ENCODE results near the gene OTULINL.

Gene OTULINL

DNA sequence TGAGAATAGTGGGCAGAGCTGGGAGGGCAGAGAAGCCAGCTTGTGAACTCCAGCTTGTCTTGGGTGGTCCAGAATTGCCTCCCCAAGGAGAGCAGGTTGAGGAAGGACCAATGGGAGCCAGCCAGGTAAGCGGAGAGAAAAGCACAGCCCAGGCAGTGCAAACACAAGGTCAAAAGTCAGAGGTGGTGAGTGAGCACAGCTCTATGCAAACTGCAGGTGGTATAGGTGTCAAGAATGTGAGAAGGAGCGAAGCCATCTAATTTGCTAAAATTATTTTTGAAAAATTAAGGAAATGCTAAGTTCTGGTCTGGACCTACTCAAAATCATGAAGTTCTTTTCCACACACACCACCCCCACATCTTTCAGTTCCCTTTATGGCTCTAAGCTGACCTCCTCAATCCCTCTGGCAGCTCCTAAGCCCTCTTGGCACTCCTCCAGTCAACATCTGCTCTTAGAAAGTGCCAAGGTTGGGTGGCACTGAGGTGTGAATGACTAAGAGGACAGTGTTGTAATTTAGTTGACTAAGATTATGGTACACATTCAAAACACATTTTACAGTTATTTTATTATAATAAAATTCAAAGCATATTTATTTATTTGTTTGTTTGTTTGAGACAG is 6.6 kb upstream of the OTULINL start:
- Histone ChIP-seq H3K27ac (ENCODE audit: low read depth, low read length) (no peak overlapping the region), H3K9ac (ENCODE audit: low read depth in 1 of 2, low read length in 2 of 2) (no peak overlapping the region), H3K27me3 (ENCODE audit: control insufficient read depth in 1 of 2, insufficient read depth in 2 of 2, low read length in 2 of 2) (no peaks in the 10 kb centered on the region), H3K4me3 (ENCODE audit: low read depth in 1 of 2, low read length in 2 of 2) (no peak overlapping the region), H3K4me1 (ENCODE audit: control insufficient read depth in 1 of 2, insufficient read depth in 2 of 2, low read length in 2 of 2) (peaks cover 4 to 14% of the 10 kb centered on the region in 2 donors), H3K9me3 (ENCODE audit: control insufficient read depth in 1 of 2, low read length in 2 of 2) (peaks cover 0 to 2% of the 10 kb centered on the region in 2 donors), H3K36me3 (ENCODE audit: control insufficient read depth in 1 of 2, insufficient read depth in 2 of 2, low read length in 2 of 2) (no peaks in the 10 kb centered on the region)

DNA sequence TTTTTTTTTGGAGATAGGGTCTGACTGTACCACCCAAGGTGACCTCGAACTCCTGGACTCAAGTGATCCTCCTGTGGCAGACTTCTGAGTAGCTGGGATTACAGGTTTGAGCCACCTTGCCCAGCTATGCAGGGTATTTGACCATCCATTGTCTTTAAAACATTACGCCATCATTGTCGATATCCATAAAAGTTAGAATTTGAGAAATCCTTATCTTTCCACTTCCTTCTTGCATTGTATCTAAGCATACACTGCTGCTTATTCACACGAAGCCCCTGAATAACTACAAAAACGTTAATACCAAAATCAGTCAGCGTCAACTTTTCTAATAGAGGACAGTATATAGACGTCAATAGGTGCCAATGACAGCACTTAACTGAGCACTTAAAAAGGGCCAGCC is 5.4 kb upstream of the OTULINL start:
- no peak overlapping the region for H3K27ac ChIP-seq (ENCODE audit: low read depth, low read length)

DNA sequence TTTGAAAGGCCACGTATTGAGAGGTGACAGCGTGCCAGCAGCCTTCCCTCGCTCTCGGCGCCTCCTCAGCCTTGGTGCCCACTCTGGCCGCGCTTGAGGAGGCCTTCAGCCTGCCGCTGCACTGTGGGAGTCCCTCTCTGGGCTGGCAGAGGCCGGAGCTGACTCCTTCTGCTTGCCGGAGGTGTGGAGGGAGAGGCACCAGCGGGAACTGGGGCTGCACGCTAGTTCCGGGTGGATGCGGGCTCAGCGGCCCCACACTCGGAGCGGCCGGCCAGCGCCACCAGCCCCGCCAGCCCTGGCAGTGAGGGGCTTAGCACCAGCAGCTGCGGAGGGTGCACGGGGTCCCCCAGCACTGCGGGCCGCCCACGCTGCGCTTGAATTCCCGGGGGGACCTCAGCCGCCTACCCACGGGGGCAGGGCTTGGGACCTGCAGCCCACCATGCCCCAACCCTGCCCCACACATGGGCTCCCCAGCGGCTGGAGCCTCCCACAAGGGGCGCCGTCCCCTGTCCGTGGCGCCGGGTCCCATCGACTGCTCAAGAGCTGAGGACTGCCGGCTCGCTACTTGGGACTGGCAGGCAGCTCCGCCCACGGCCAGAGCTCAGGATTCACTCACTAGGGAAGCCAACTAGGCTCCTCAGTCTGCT is 4.4 kb upstream of the OTULINL start:
- H3K36me3 ChIP-seq (ENCODE audit: control insufficient read depth in 1 of 2, insufficient read depth in 2 of 2, low read length in 2 of 2), result no peaks in the 10 kb centered on the region
- no peak overlapping the region for H3K4me3 ChIP-seq (ENCODE audit: low read depth in 1 of 2, low read length in 2 of 2)
- no peaks in the 10 kb centered on the region for H3K27me3 ChIP-seq (ENCODE audit: control insufficient read depth in 1 of 2, insufficient read depth in 2 of 2, low read length in 2 of 2)
- H3K9me3 ChIP-seq (ENCODE audit: control insufficient read depth in 1 of 2, low read length in 2 of 2), result peaks cover 0 to 2% of the 10 kb centered on the region in 2 donors
- no peak overlapping the region for H3K27ac ChIP-seq (ENCODE audit: low read depth, low read length)
- peaks cover 13 to 19% of the 10 kb centered on the region in 2 donors for H3K4me1 ChIP-seq (ENCODE audit: control insufficient read depth in 1 of 2, insufficient read depth in 2 of 2, low read length in 2 of 2)
- no peak overlapping the region for H3K9ac ChIP-seq (ENCODE audit: low read depth in 1 of 2, low read length in 2 of 2)

More for the DNA sequence above, 5.4 kb upstream of the OTULINL start:
- no peak overlapping the region for H3K9ac ChIP-seq (ENCODE audit: low read depth in 1 of 2, low read length in 2 of 2)
- H3K27me3 ChIP-seq (ENCODE audit: control insufficient read depth in 1 of 2, insufficient read depth in 2 of 2, low read length in 2 of 2), result no peaks in the 10 kb centered on the region
- H3K9me3 ChIP-seq (ENCODE audit: control insufficient read depth in 1 of 2, low read length in 2 of 2), result peaks cover 0 to 2% of the 10 kb centered on the region in 2 donors
- peaks cover 13 to 17% of the 10 kb centered on the region in 2 donors for H3K4me1 ChIP-seq (ENCODE audit: control insufficient read depth in 1 of 2, insufficient read depth in 2 of 2, low read length in 2 of 2)
- no peaks in the 10 kb centered on the region for H3K36me3 ChIP-seq (ENCODE audit: control insufficient read depth in 1 of 2, insufficient read depth in 2 of 2, low read length in 2 of 2)
- no peak overlapping the region for H3K4me3 ChIP-seq (ENCODE audit: low read depth in 1 of 2, low read length in 2 of 2)

DNA sequence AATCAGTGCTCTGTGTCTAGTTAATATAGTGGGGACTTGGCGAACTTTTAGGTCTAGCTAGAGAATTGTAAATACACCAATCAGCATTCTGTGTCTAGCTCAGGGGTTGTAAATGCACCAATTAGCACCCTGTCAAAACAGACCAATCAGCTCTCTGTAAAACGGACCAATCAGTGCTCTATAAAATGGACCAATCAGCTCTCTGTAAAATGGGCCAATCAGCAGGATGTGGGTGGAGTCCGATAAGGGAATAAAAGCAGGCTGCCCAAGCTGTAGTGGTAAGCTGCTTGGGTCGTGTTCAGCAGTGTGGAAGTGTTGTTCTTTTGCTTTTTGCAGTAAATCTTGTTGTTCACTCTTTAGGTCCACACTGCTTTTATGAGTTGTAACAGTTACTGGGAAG is 3.6 kb upstream of the OTULINL start:
- no peak overlapping the region for H3K27ac ChIP-seq (ENCODE audit: low read depth, low read length)

DNA sequence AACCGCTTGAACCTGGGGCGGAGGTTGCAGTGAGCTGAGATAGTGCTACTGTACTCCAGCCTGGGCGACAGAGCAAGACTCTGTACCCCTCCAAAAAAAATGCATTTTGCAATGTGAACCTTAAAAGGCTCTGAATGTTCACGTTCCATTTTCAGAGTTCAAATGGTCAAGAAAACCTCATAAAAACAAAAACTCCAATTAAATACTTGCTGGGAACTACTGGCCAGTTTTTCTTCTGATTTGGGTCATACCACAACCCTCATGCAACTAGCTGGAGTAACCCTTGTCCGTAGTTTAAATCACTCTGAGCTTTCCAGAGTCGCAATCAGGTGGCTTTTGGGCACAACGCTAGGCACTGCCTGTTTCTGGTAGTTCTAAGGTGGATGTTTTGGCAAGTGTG is 2.3 kb upstream of the OTULINL start:
- Histone ChIP-seq H3K4me1 (ENCODE audit: control insufficient read depth in 1 of 2, insufficient read depth in 2 of 2, low read length in 2 of 2) (peaks cover 18 to 31% of the 10 kb centered on the region in 2 donors), H3K36me3 (ENCODE audit: control insufficient read depth in 1 of 2, insufficient read depth in 2 of 2, low read length in 2 of 2) (no peaks in the 10 kb centered on the region), H3K4me3 (ENCODE audit: low read depth in 1 of 2, low read length in 2 of 2) (no peak overlapping the region), H3K27me3 (ENCODE audit: control insufficient read depth in 1 of 2, insufficient read depth in 2 of 2, low read length in 2 of 2) (no peaks in the 10 kb centered on the region), H3K9ac (ENCODE audit: low read depth in 1 of 2, low read length in 2 of 2) (no peak overlapping the region), H3K9me3 (ENCODE audit: control insufficient read depth in 1 of 2, low read length in 2 of 2) (no peaks in the 10 kb centered on the region), H3K27ac (ENCODE audit: low read depth, low read length) (no peak overlapping the region)

More for the DNA sequence above, 3.6 kb upstream of the OTULINL start:
- H3K9me3 ChIP-seq (ENCODE audit: control insufficient read depth in 1 of 2, low read length in 2 of 2), result no peaks in the 10 kb centered on the region
- H3K4me1 ChIP-seq (ENCODE audit: control insufficient read depth in 1 of 2, insufficient read depth in 2 of 2, low read length in 2 of 2), result peaks cover 13 to 22% of the 10 kb centered on the region in 2 donors
- H3K27me3 ChIP-seq (ENCODE audit: control insufficient read depth in 1 of 2, insufficient read depth in 2 of 2, low read length in 2 of 2), result no peaks in the 10 kb centered on the region
- no peak overlapping the region for H3K9ac ChIP-seq (ENCODE audit: low read depth in 1 of 2, low read length in 2 of 2)
- no peak overlapping the region for H3K4me3 ChIP-seq (ENCODE audit: low read depth in 1 of 2, low read length in 2 of 2)
- H3K36me3 ChIP-seq (ENCODE audit: control insufficient read depth in 1 of 2, insufficient read depth in 2 of 2, low read length in 2 of 2), result no peaks in the 10 kb centered on the region

DNA sequence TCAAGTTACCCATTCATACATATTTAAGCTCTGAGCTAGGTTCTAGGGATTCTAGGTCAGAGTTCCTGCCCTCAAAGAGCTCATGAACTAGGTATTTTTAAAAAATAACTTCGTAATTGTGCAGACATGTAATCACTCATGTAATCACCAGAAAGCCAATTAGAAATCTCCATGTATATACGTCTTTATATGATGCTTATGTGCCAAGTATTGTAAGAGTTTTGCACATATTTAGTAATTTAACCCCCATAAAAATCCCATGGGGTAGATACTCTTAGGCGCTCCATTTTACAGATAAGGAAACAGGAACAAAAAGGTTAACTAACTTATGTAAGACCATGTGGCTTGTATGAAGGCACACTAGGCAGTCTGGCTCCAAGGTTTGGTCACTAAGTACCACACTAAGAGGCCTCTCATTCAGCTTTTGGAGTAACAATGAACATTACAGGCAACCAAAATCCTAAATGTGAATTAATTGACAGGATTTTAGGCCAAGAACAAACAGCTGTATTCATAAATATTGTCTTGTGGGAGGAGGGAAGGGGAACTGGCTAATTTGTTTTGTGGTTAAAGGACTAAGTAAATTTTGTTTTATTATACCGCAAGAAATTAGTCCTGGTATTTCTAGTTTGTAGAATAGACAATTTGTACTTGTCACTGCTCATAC is 1.7 kb upstream of the OTULINL start:
- H3K4me3 ChIP-seq (ENCODE audit: low read depth in 1 of 2, low read length in 2 of 2), result no peak overlapping the region
- H3K27ac ChIP-seq (ENCODE audit: low read depth, low read length), result no peak overlapping the region
- no peak overlapping the region for H3K9ac ChIP-seq (ENCODE audit: low read depth in 1 of 2, low read length in 2 of 2)
- no peaks in the 10 kb centered on the region for H3K36me3 ChIP-seq (ENCODE audit: control insufficient read depth in 1 of 2, insufficient read depth in 2 of 2, low read length in 2 of 2)
- no peaks in the 10 kb centered on the region for H3K9me3 ChIP-seq (ENCODE audit: control insufficient read depth in 1 of 2, low read length in 2 of 2)
- H3K4me1 ChIP-seq (ENCODE audit: control insufficient read depth in 1 of 2, insufficient read depth in 2 of 2, low read length in 2 of 2), result peaks cover 22 to 32% of the 10 kb centered on the region in 2 donors
- no peaks in the 10 kb centered on the region for H3K27me3 ChIP-seq (ENCODE audit: control insufficient read depth in 1 of 2, insufficient read depth in 2 of 2, low read length in 2 of 2)

DNA sequence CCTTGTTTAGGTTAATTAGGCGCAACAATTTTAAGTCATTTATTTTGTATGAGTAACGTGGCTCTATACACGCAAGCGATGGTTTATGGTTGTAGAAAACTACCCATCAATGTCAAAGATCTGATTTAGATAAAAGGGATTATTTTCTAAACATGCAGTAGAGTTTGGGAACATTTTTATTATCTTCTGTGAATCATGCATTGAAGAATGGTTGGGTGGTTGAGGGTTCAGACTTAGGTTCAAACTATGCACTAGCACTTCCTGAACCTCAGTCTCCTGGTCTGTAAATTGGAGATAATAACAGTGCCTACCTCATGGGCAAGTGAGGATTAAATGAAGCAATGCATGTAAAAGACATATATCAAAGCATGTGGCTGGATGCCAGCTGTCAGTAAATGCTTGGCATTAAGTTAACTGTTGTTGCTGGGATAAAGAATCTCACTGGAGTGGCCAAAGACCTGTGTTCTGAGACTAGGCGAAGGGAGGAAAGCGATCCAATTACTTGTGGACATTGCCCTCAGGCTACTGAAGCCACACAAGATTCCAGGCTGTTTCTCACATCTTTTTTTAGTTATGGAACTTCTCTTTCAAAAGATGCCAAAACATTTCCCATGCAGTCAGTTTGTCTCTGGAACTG is 1.1 kb upstream of the OTULINL start:
- Histone ChIP-seq H3K4me1 (ENCODE audit: control insufficient read depth in 1 of 2, insufficient read depth in 2 of 2, low read length in 2 of 2) (peaks cover 26% of the 10 kb centered on the region in 2 donors), H3K9me3 (ENCODE audit: control insufficient read depth in 1 of 2, low read length in 2 of 2) (no peaks in the 10 kb centered on the region), H3K27me3 (ENCODE audit: control insufficient read depth in 1 of 2, insufficient read depth in 2 of 2, low read length in 2 of 2) (no peaks in the 10 kb centered on the region), H3K9ac (ENCODE audit: low read depth in 1 of 2, low read length in 2 of 2) (no peak overlapping the region), H3K27ac (ENCODE audit: low read depth, low read length) (no peak overlapping the region), H3K4me3 (ENCODE audit: low read depth in 1 of 2, low read length in 2 of 2) (peak overlapping the region in 1 of 2 donors; percentile 81), H3K36me3 (ENCODE audit: control insufficient read depth in 1 of 2, insufficient read depth in 2 of 2, low read length in 2 of 2) (no peaks in the 10 kb centered on the region)

DNA sequence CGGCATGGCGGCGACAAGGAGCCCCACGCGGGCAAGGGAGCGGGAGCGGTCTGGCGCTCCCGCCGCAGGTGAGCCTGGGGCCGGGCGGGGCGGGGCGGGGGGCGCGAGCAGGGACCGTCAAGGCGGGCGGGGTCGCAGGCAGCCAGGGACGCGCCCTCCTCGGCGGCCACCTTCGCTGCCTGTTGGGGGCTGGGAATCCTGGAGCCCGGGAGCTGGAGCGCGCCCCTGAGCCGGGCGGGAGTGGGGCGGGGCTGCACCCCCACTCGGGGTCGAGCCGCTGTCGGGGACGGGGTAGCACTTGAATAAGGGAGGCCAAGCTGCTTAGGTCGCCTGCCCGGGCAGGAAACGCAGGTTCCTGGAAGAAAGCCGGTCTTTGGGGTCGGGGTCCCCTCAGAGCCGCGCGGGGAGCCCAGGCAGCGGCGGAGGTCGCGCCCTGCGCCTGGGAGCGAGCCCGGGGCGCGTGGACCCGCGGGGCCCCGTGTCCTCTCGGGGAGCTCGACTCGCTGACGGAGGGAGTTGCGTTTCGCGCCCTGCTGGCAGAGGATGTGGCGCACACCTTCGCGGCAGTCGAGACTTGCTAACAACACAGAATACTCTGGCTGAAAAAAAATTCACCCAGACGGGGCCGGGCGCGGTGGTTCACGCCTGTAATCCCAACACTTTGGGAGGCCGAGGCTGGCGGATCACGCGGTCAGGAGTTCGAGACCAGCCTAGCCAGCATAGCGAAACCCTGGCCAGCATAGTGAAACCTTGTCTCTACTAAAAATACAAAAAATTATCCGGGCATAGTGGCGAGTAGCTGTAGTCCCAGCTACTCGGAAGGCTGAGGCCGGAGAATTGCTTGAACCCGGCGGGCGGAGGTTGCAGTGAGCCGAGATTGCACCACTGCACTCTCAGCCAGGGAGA is 552 bp downstream of the OTULINL start:
- Histone ChIP-seq H3K4me1 (ENCODE audit: control insufficient read depth in 1 of 2, insufficient read depth in 2 of 2, low read length in 2 of 2) (peaks cover 25 to 29% of the 10 kb centered on the region in 2 donors), H3K4me3 (ENCODE audit: low read depth in 1 of 2, low read length in 2 of 2) (peak overlapping the region; percentile 81 to 84), H3K27ac (ENCODE audit: low read depth, low read length) (peak overlapping the region; percentile 28), H3K9me3 (ENCODE audit: control insufficient read depth in 1 of 2, low read length in 2 of 2) (no peaks in the 10 kb centered on the region), H3K36me3 (ENCODE audit: control insufficient read depth in 1 of 2, insufficient read depth in 2 of 2, low read length in 2 of 2) (no peaks in the 10 kb centered on the region), H3K9ac (ENCODE audit: low read depth in 1 of 2, low read length in 2 of 2) (peak overlapping the region; percentile 66 to 84), H3K27me3 (ENCODE audit: control insufficient read depth in 1 of 2, insufficient read depth in 2 of 2, low read length in 2 of 2) (no peaks in the 10 kb centered on the region)

DNA sequence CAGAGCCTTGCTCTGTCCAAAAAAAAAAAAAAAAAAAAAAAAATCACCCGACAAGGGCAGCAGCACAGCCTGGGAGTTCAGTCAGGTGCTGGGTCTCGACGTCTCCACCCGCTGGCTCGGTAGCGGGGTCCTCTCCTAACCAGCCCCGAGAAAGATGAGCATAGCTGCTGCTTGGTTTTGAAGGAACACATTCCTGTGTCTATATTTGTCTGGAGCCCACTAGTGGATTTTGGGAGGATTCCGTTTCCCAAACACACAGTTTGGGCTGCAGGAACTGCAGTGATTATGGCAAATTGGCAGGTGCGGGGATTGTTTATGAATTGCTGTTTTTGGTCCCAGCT is 1.2 kb downstream of the OTULINL start:
- no peaks in the 10 kb centered on the region for H3K27me3 ChIP-seq (ENCODE audit: control insufficient read depth in 1 of 2, insufficient read depth in 2 of 2, low read length in 2 of 2)
- peaks cover 25 to 29% of the 10 kb centered on the region in 2 donors for H3K4me1 ChIP-seq (ENCODE audit: control insufficient read depth in 1 of 2, insufficient read depth in 2 of 2, low read length in 2 of 2)
- H3K27ac ChIP-seq (ENCODE audit: low read depth, low read length), result no peak overlapping the region
- H3K4me3 ChIP-seq (ENCODE audit: low read depth in 1 of 2, low read length in 2 of 2), result peak overlapping the region; percentile 81 to 84
- peak overlapping the region; percentile 66 to 84 for H3K9ac ChIP-seq (ENCODE audit: low read depth in 1 of 2, low read length in 2 of 2)
- no peaks in the 10 kb centered on the region for H3K9me3 ChIP-seq (ENCODE audit: control insufficient read depth in 1 of 2, low read length in 2 of 2)
- H3K36me3 ChIP-seq (ENCODE audit: control insufficient read depth in 1 of 2, insufficient read depth in 2 of 2, low read length in 2 of 2), result no peaks in the 10 kb centered on the region

Data from duodenal mucosa (tissue), 2 donors.